Fibroblast of pulmonary artery (primary cell): ENCODE data around the gene TRIO.

ENCODE experiments used
- DNase-seq: peaks from one replicate; pipeline ENCODE4 v3.0.0-alpha.2; 2010; ENCODE audit warnings: low read depth
- H3K4me3 ChIP-seq: replicated peaks from 2 replicates; pipeline ENCODE4 v1.5.1; 2011; ENCODE audit warnings: low read depth, mild to moderate bottlenecking, control low read depth, low read length, moderate library complexity
- CTCF ChIP-seq: IDR thresholded peaks from 2 replicates; pipeline ENCODE4 v1.5.1; 2011; ENCODE audit warnings: mild to moderate bottlenecking, control low read depth, low read length, inconsistent platforms; ENCODE audit errors: missing control alignments

The TRIO gene

DNA sequence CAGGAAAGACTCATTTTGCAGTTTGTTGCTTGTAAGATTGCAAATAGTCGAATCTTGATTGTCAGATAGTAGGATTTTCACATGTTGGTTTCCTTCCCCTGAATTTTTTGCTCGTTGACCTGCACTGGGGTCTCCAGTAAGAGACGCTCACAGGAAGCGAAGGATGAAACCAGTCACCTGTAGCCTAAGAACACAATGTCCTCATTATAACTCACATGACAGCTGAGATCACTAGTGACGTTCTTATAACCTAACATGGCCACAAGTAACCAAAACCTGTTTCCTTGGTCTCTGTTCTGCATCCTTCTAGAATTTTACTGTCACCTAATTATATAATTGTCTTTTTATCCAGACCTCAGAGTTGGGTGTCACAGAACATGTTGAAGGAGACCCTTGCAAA lies 257.5 kb downstream of the TRIO start:
- TF ChIP-seq CTCF: no peak
- DNase-seq: no peak
- no peak overlapping the region for H3K4me3 ChIP-seq

- no peak for DNase-seq
- no peak overlapping the region for H3K4me3 ChIP-seq
- TF ChIP-seq CTCF: no peak
These were observed 258.5 kb downstream of the TRIO start for GRCh38 chr5:14401639-14402038.

DNA sequence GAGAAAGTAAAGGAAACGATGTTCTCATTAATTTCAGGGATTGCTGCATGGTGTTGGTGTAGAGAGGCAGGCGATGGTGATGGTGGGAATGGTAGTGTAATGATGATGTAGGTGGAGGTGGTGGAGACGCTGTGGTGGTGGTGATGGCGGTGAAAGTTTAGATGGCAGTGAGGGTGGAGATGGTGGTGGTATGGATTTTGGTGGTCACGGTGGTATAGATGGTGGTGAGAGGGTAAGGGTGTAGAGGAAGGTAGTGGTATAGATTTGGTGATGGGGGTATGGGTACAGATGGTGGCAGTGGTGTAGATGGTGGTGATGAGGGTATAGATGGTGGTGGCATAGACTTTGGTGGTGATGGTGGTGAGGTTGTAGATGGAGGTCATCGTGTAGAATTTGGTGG lies 259.3 kb downstream of the TRIO start:
- no peak for DNase-seq
- H3K4me3 ChIP-seq: no peak overlapping the region
- TF ChIP-seq CTCF: no peak

DNA sequence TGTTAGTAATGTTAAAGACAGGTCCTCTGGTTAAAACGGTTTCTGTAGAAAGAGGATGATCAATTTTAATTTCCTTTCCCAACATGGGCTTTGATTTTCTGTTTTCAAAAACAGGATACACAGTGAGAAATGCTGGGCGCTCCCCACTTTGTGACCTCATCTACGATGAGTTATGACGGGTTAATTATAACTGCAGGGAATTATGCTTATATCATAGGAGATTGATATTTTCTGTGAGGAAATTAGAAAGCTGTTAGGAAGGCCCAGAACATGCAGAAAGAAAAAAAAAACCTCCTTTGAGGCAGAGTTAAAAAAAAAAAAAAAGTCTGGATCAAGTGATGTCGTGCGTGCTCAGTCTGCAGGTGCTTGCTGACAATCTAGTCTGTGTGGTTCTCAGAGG lies 261.6 kb downstream of the TRIO start:
- H3K4me3 ChIP-seq: no peak overlapping the region

GRCh38 chr5:14405267-14405666 lies 262.1 kb downstream of the TRIO start:
- TF ChIP-seq CTCF: peak; percentile 16
- no peak for DNase-seq
- H3K4me3 ChIP-seq: no peak overlapping the region

More for the DNA sequence above, 261.6 kb downstream of the TRIO start:
- DNase-seq: no peak
- no peak for TF ChIP-seq CTCF

- H3K4me3 ChIP-seq: no peak overlapping the region
- peak; percentile 42 for DNase-seq
- no peak for TF ChIP-seq CTCF
These were observed 262.8 kb downstream of the TRIO start for GRCh38 chr5:14405706-14406553.

GRCh38 chr5:14406554-14406849 lies 263.4 kb downstream of the TRIO start:
- H3K4me3 ChIP-seq: no peak overlapping the region
- DNase-seq: peak; percentile 87
- TF ChIP-seq CTCF: no peak
